Measurements from ENCODE around the gene TNS3. TPM values are rescaled to one million over a fixed set of nuclear protein-coding genes. Genes with fewer than 3 reads are reported as not detected.

Gene TNS3
- polyA plus RNA-seq, 3 donors: 85.9 to 94.6 (median 88.0) TPM

GRCh38 chr7:47510192-47510591 is 71.7 kb downstream of the TNS3 start:
- DNase-seq (ENCODE audit: low read depth in 3 of 3, low spot score in 2 of 3): no peak

GRCh38 chr7:47509571-47509970 is 72.3 kb downstream of the TNS3 start:
- no peak for DNase-seq (ENCODE audit: low read depth in 3 of 3, low spot score in 2 of 3)

- no peak for DNase-seq (ENCODE audit: low read depth in 3 of 3, low spot score in 2 of 3)
These were observed 73.2 kb downstream of the TNS3 start for GRCh38 chr7:47508389-47509380.

DNA sequence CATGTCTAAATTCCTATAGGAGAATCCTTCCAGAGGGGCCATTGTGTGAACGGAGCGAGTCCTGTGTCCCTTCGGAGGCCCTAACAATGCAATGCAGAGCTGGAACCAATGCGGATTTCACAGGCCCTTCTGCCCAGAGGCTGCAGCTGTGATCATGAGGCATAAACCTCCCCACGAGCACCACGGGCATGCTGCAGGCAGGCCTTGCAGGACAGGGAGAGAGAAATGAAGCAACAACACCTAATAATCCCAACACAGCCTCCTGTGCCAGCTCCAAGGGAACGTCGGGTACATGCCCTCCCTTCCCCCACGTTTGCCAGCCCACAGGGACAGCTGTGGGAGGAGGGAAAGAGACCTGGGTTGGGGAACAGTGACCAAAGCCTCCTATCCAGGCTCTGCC is 74.4 kb downstream of the TNS3 start:
- no peak for DNase-seq (ENCODE audit: low read depth in 3 of 3, low spot score in 2 of 3)

DNA sequence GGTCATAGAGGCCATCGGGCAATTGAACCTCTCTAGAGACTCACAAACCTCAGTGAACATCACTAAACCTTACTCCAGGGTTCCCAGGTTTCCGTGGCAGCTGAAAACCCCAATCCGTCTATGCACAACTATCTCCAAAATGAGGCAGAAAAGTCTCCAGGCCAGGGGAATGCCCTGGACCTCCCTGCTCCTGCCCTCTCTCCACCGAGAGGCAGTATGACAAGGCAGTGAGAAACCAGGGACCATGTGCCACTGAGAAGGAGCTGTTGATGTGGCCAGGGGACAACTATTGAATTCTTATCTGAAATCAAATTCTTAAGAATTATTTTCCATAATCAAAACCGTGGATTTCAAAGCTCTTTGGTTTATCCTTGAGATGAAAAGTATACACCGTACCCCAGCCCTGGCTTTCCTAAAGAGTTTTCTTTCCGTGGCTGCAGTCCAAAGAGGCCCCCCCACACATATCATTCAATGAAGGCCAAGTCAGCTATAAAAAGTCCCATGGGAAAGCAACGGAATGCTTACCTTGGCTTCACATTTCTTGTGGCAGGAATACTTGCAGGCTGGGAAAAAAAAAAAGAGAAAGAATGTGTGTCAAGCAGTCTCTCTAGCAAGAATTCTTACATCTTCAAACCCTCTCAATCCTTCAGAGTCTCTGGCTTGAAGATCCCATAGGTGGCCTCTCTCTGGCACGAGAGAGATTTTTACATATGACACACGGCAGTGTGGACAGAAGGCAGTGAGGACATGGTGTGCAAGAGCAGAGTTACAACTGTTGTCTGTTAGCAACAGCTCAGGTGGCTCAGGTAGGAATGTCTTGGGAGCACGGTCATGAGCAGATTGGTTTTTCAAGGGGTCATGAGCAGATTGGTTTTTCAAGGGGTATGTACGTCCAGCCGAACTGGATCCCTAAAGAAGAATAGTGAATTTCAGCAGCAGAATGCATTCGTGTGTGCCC is 75.2 kb downstream of the TNS3 start:
- DNase-seq (ENCODE audit: low read depth in 3 of 3, low spot score in 2 of 3): no peak

- DNase-seq (ENCODE audit: low read depth in 3 of 3, low spot score in 2 of 3): no peak
These were observed 76.5 kb downstream of the TNS3 start for GRCh38 chr7:47505312-47506007.

- no peak for DNase-seq (ENCODE audit: low read depth in 3 of 3, low spot score in 2 of 3)
These were observed 77.2 kb downstream of the TNS3 start for GRCh38 chr7:47504551-47505311.

DNA sequence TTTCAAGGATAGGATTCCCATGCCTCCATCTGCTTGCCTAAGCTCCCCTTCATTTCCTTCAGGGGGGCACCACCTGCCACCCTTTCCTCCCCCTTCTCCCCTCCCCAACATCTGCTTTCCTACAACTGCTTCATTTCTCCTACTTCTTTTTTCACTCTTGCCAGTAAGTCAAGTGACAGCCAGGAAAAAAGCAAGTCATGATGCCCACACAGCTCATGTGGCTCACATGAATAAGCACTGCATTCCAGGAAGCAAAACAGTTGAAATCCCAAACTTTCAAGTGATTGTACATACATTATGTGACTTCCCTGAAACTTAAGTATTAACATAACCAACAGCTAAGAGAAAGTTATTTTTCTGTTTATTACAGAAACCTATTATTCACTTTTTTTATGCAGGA is 78.6 kb downstream of the TNS3 start:
- DNase-seq (ENCODE audit: low read depth in 3 of 3, low spot score in 2 of 3): no peak

DNA sequence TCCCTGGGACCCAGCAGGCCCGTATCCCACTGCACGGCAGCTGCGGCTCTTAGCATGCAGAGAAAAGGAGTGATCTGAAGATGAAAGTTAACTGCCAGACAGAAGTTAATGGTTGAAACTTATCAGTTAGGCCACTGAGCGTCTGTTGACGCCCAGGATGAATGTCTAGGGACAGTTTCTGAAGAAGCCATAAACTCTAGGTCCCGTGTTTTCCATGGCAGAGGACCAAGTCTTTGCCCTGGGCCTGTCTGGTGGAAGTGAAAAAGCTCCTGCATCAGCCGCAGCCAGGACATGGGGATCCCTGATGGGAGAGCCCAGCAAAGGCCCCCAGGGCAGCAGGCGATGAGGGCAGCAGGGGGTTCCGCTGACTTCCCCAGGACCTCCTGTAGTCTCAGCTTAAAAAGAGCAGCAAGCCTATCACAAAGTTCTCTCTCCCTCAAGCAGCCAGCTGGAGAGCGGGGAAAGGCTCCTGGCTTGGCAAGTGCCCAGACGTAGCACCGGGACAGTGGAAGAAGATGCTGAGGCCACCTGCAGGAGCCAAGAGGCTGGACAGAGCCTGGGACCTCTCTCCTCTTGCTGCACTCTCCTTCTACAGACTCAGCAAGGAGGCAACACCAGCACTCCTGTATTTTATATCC is 79.6 kb downstream of the TNS3 start:
- DNase-seq (ENCODE audit: low read depth in 3 of 3, low spot score in 2 of 3): no peak

DNA sequence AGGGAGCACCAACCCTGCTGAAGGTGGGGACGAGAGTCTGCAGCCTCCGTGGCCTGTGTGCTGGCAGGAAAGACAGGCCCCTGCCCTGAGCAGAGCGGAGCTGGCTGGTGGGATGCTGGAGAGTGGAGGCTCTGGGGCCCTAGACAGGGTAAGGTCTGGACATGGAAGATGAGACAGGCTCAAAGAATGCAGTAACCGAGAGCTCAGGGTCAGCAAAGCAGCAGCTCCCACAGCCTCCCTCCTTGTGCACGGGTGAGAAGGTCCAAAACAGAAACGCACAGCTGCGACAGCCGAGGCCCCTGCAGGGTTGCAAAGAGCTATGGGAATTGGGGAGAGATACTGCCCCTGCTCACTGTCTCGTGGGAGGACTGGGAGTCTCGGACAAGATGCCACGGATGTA is 80.5 kb downstream of the TNS3 start:
- DNase-seq (ENCODE audit: low read depth in 3 of 3, low spot score in 2 of 3): no peak

GRCh38 chr7:47500103-47500563 is 81.8 kb downstream of the TNS3 start:
- DNase-seq (ENCODE audit: low read depth in 3 of 3, low spot score in 2 of 3): no peak

DNA sequence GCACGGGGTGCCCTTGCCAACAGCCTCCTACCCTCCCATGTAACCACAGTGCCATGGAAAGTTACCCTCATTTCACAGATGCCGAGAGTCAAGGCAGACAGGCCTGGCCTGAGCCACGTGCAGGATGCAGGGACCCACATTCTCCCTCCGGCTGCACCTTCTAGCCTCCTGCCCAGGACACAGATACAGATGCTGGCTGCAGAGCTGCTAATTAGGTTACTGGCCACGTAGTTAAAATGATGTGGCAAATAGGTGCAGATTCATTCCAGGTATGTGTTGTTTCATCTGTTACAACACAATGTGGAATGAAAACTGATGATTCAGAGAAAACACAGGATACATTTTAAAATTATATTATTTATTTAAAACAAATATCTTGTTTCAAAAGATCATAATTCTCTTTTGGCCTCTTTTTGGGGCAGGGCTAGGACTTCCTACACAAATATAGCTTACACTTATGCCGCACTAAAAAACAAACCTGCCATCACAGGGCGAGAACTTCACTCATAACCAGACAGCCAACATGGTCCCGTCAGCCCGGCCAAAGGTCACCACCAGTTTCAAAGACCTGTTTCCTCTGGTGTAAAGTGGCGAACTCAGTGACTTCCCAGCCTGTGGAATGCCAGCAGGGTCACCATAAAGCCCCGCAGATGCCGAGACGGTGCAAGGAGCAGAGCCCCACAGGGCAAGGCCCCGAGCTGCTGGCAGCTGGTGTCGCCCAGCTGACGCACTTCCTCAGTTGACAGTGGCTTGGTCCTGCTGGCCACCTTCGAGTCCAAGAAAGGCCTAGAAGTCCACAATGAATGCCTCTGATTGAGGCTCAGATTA is 83.5 kb downstream of the TNS3 start:
- no peak for DNase-seq (ENCODE audit: low read depth in 3 of 3, low spot score in 2 of 3)

DNA sequence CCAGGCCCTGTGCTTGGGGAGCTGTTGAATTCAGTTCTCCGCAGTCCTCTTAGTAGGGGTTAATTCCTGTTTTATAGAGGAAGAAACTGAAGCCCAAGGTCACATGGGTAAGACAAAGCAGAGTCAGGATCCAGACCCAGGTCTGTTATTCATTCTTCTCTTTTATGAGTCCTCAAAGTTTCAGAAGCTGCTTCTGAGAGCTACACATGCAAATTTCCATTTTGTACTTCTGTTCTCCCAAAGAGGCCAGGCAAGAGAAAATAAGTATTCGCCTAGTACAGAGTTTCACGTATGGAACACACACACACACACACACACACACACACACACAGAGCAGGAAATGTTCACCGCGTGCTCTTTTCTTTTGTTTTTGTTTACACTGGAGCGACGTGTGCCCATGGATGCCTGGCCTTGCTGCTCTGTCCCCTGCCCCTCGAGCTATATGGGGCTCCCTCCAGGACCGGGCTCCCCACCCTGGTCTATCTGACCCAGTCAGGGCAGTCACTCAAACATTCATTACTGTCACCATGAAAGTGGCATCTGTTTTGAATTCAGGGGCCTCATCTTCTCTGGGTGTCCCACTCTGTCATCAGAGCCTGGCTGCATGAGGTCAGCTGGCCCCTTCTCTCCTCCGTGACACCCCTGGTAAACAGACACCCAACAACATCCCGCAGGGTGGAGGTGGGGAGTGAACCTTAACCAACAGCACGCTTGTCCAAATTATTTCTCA is 84.4 kb downstream of the TNS3 start:
- no peak for DNase-seq (ENCODE audit: low read depth in 3 of 3, low spot score in 2 of 3)

DNA sequence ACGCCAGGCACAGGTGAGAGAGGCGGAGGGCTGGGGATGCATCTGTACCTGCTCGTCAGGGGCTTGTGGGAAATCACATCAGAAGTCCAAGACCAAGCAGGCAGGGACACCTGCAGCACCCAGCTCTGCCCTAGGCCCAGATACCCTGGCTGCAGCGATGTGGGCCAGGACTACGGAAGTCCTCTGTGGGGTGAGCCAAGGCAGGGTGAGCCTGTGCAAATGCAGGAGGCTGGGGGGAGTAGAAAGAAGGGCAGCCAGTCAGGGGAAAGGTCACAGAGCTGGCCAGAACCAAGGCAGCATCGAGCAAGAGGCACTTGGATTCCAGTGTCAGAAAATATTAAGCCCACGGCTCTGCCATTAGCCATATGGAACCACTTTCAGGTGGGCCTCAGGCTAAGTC is 85.2 kb downstream of the TNS3 start:
- no peak for DNase-seq (ENCODE audit: low read depth in 3 of 3, low spot score in 2 of 3)

GRCh38 chr7:47496056-47496665 is 85.8 kb downstream of the TNS3 start:
- no peak for DNase-seq (ENCODE audit: low read depth in 3 of 3, low spot score in 2 of 3)

- no peak for DNase-seq (ENCODE audit: low read depth in 3 of 3, low spot score in 2 of 3)
These were observed 87.7 kb downstream of the TNS3 start for GRCh38 chr7:47493976-47494911.

Data from right renal cortex interstitium (tissue), 3 donors.